K562 (cell line): ENCODE data around the gene TIMP2. TPM values are rescaled to one million over a fixed set of nuclear protein-coding genes. Genes with fewer than 3 reads are reported as not detected.
A peak's percentile ranks its signal among the peaks of the same experiment; 100 is the strongest.

ENCODE experiments used
- ATAC-seq: fragments of 200-7000 bp; cut with Tn5 transposase; 3 replicates; pipeline ENCODE4 v1.9.1; 2020; ENCODE audit warnings: moderate library complexity
- BruUV-seq: library from RNA; stranded (reverse); fragments of 400-500 nt; replicated peaks from 2 replicates; lab custom pipeline; 2021; lab: Mats Ljungman, UMichigan
- CTCF ChIA-PET: fragments of 300-600 bp; formaldehyde crosslinking; extraction: SDS; loops from one replicate; lab custom pipeline; 2021; ENCODE audit warnings: low intra/inter-chr PET ratio; lab: Yijun Ruan, JAX
- POLR2A ChIA-PET: fragments of 300-600, 350-650 bp; sonication (Branson Sonifier 250); formaldehyde crosslinking; extraction: SDS; loops from one replicate; lab custom pipeline; 2021; ENCODE audit warnings: antibody characterized with exemption, inconsistent platforms; lab: Yijun Ruan, JAX
- DNase-seq, 4 experiments: peaks; one replicate each; pipeline versions ENCODE4 v3.0.0 to v3.0.0-alpha.2; 2011 to 2018; ENCODE audit warnings: low spot score in 3 of 4, mixed read lengths in 3 of 4; ENCODE audit errors: extremely low read depth in 1 of 4
- FAIRE-seq: peaks from 2 replicates; lab custom pipeline; 2011; peaks lifted over from hg19 to GRCh38; lab: Jason Lieb, UNC
- H2AFZ ChIP-seq: 2 replicates; pipeline ENCODE4 v1.6.0; 2011; ENCODE audit warnings: low read depth, low read length, control low read depth, inconsistent platforms
- H3K27ac ChIP-seq: fragments of 200-600 bp; 3 replicates; pipeline ENCODE4 v1.8.0; 2011; ENCODE audit warnings: low read depth, mild to moderate bottlenecking, control low read depth, inconsistent platforms, low read length, moderate library complexity, mixed read lengths; ENCODE audit errors: extremely low read depth
- H3K27me3 ChIP-seq, 2 experiments: fragments of 300-600 bp in 1 of 2; 2 replicates in 1 of 2; 3 replicates in 1 of 2; pipeline versions ENCODE4 v1.6.0 to v1.8.0; 2011; ENCODE audit warnings: inconsistent platforms in 2 of 2, low read length in 2 of 2, mild to moderate bottlenecking in 1 of 2, mixed read lengths in 1 of 2, moderate library complexity in 1 of 2; ENCODE audit not compliant: control insufficient read depth in 2 of 2, insufficient read depth in 2 of 2
- H3K36me3 ChIP-seq: fragments of 300-600 bp; 3 replicates; pipeline ENCODE4 v1.8.0; 2011; ENCODE audit warnings: mild to moderate bottlenecking, low read length, inconsistent platforms; ENCODE audit not compliant: control insufficient read depth, insufficient read depth
- H3K4me1 ChIP-seq, 2 experiments: fragments of 200-600 bp in 1 of 2; replicated peaks in 1 of 2; 2 replicates in 1 of 2; 3 replicates in 1 of 2; pipeline versions ENCODE4 v1.5.1 to v1.8.0; 2011; ENCODE audit warnings: inconsistent platforms in 2 of 2, low read length in 2 of 2, mild to moderate bottlenecking in 1 of 2, mixed read lengths in 1 of 2, moderate library complexity in 1 of 2; ENCODE audit not compliant: control insufficient read depth in 2 of 2, insufficient read depth in 2 of 2
- H3K4me2 ChIP-seq: 2 replicates; pipeline ENCODE4 v1.6.1; 2011; ENCODE audit warnings: low read length, control low read depth, inconsistent platforms, mixed read lengths; ENCODE audit not compliant: insufficient read depth
- H3K4me3 ChIP-seq: fragments of 200-600 bp; sonication (generic), shearing (Covaris generic); 2 replicates; pipeline ENCODE4 v1.5.1; 2016; ENCODE audit warnings: control low read depth, inconsistent platforms
- H3K79me2 ChIP-seq: fragments of 200-600 bp; 3 replicates; pipeline ENCODE4 v1.8.0; 2011; ENCODE audit warnings: low read length, inconsistent platforms; ENCODE audit not compliant: control insufficient read depth, insufficient read depth
- H3K9ac ChIP-seq, 2 experiments: 2 replicates each; pipeline versions ENCODE4 v1.6.0 to v1.6.1; 2011; ENCODE audit warnings: low read depth in 2 of 2, low read length in 2 of 2, control low read depth in 1 of 2, inconsistent platforms in 1 of 2, mild to moderate bottlenecking in 1 of 2, mixed read lengths in 1 of 2; ENCODE audit not compliant: insufficient read depth in 1 of 2
- H3K9me1 ChIP-seq: one replicate; pipeline ENCODE4 v1.6.0; 2011; ENCODE audit warnings: inconsistent platforms, mild to moderate bottlenecking, low read length, moderate library complexity; ENCODE audit not compliant: control insufficient read depth, insufficient read depth
- H3K9me3 ChIP-seq: replicated peaks from 2 replicates; pipeline ENCODE4 v1.5.1; 2011; ENCODE audit warnings: low read depth, low read length, inconsistent platforms; ENCODE audit not compliant: control insufficient read depth, insufficient read depth
- H4K20me1 ChIP-seq: replicated peaks from 2 replicates; pipeline ENCODE4 v1.6.1; 2011; ENCODE audit warnings: low read length, inconsistent platforms, mixed read lengths; ENCODE audit not compliant: control insufficient read depth, insufficient read depth
- ARID3A ChIP-seq: IDR thresholded peaks from 2 replicates; pipeline ENCODE4 v1.6.1; 2012; ENCODE audit warnings: low read depth, low read length, improper control_type of control experiment, borderline replicate concordance
- FOSL1 ChIP-seq: fragments of 200-800 bp; sonication (Bioruptor generic); conservative IDR thresholded peaks from 2 replicates; pipeline ENCODE4 v1.6.1; 2016; ENCODE audit warnings: missing genetic modification characterization, missing compliant biosample characterization
- GTF2A2 ChIP-seq: IDR thresholded peaks from 2 replicates; pipeline ENCODE4 v1.6.1; 2016; ENCODE audit warnings: mild to moderate bottlenecking, missing genetic modification characterization, missing compliant biosample characterization
- HMG20B ChIP-seq: fragments of 250-450 bp; sonication (Bioruptor Pico); IDR thresholded peaks from 2 replicates; pipeline ENCODE4 v1.5.0; 2021; ENCODE audit warnings: mild to moderate bottlenecking
- TEAD4 ChIP-seq, 2 experiments: sonication (generic) in 1 of 2; formaldehyde crosslinking in 1 of 2; IDR thresholded peaks; 2 replicates each; pipeline versions ENCODE4 v1.6.1 to v1.8.0; 2012 to 2022; ENCODE audit warnings: borderline replicate concordance in 1 of 2, inconsistent platforms in 1 of 2, low read length in 1 of 2, mild to moderate bottlenecking in 1 of 2, missing genetic modification reagents in 1 of 2
- ZBTB40 ChIP-seq, 2 experiments: fragments of 450-650 bp in 1 of 2; sonication (generic) in 1 of 2; formaldehyde crosslinking in 1 of 2; IDR thresholded peaks; 2 replicates each; pipeline versions ENCODE4 v1.7.1 to v1.9.0; 2016 to 2022; ENCODE audit warnings: inconsistent platforms in 1 of 2, mild to moderate bottlenecking in 1 of 2, missing genetic modification reagents in 1 of 2
- ZHX1 ChIP-seq: fragments of 150-350 bp; conservative IDR thresholded peaks from 2 replicates; pipeline ENCODE4 v1.6.1; 2014; ENCODE audit warnings: low read length
- WGBS: fragments of 100-300 bp; shearing (Covaris generic); methylation state at CpG from one replicate; pipeline ENCODE4 v1.1.6; 2016; ENCODE audit warnings: low coverage, mixed read lengths; ENCODE audit not compliant: insufficient coverage; ENCODE audit errors: missing lambda C conversion rate; 5-methylcytosine and 5-hydroxymethylcytosine counted together
- in situ Hi-C: fragments of 300-500 bp; cut with MboI; formaldehyde crosslinking; loops from 4 replicates; pipeline ENCODE4 v1.15.0; 2018; ENCODE audit warnings: inconsistent platforms, mixed read lengths
- intact Hi-C: fragments of 100-400 bp; cut with micrococcal nuclease; formaldehyde crosslinking; loops from 2 replicates; pipeline ENCODE4 v1.14.2; 2022
- polyA plus RNA-seq, 8 experiments: library from polyadenylated mRNA; depleted of rRNA in 4 of 8; stranded (reverse) in 5 of 8; unstranded in 3 of 8; fragments of >200 nt; fragmentation: Nextera tagmentation in 2 of 8; fragmentation: Illumina TruSeq in 1 of 8; extraction: Ambion mirVana in 2 of 8; extraction: Trizol in 1 of 8; gene quantifications; 2 replicates each; pipeline versions ENCODE4 v1.2.1 to v1.2.3, GENCODE V29; 2011 to 2014; ENCODE audit warnings: inconsistent platforms in 1 of 8, missing spikeins in 1 of 8
- total RNA-seq, 7 experiments: library from RNA; depleted of rRNA in 6 of 7; stranded (reverse); fragments of >200 nt in 6 of 7; fragmentation: Illumina TruSeq in 2 of 7; extraction: Trizol in 2 of 7; gene quantifications; 2 replicates each; pipeline versions ENCODE4 v1.2.1 to v1.2.3, GENCODE V29; 2011 to 2021; ENCODE audit warnings: low replicate concordance in 1 of 7

TIMP2 gene
- total and polyA plus RNA-seq, 9 of the 15 experiments (the other 6 are each of a cell fraction or from before 2014, with no cell fraction given) = 0.55 TPM; not detected in 8

GRCh38 chr17:78829477-78829876, 95.7 kb downstream of the TIMP2 start:
- H3K27me3 ChIP-seq = no peaks in the 10 kb centered on the region
- no peak for DNase-seq
- H3K4me3 ChIP-seq = no peak overlapping the region
- peaks cover 96% of the 10 kb centered on the region for H3K36me3 ChIP-seq
- no peak overlapping the region for H3K9ac ChIP-seq
- ChIA-PET CTCF (no interaction called here), POLR2A (no interaction called here)
- no peak for FAIRE-seq
- no peaks in the 10 kb centered on the region for H3K9me1 ChIP-seq
- no peak overlapping the region for H3K4me2 ChIP-seq
- H3K79me2 ChIP-seq = 0 out of 3 replicates have a peak, but pooled peaks cover 2% of the 10 kb centered on the region
- no peaks in the 10 kb centered on the region for H3K9me3 ChIP-seq
- ATAC-seq = no peak
- no TSS peak for BruUV-seq
- no peak overlapping the region for H2AFZ ChIP-seq
- H3K4me1 ChIP-seq = no peaks in the 10 kb centered on the region
- TF ChIP-seq ZHX1 (no peak), FOSL1 (no peak), ZBTB40 (IDR thresholded peaks at IDR 0.05) (peak; percentile 88), ZBTB40 (CRISPR knock-in tag; IDR thresholded peaks at IDR 0.05) (peak; percentile 73), TEAD4 (IDR thresholded peaks at IDR 0.05; ENCODE audit: low read length) (no peak), TEAD4 (CRISPR knock-in tag; IDR thresholded peaks at IDR 0.05; ENCODE audit: borderline replicate concordance) (no peak), GTF2A2 (tag) (no peak), HMG20B (CRISPR knock-in tag) (no peak), ARID3A (no peak)
- TF ChIP-seq, all 486 proteins: peak for 1
- 91% methylated on average over 4 of the region's 6 CpGs for WGBS
- peaks cover 8% of the 10 kb centered on the region; the same call in 1 of the 2 replicates for H4K20me1 ChIP-seq
- intact Hi-C loops = no loop called here
- in situ Hi-C loops = no loop called here
- H3K27ac ChIP-seq = no peak overlapping the region
